AG10803 (cell line): ENCODE measurements around the gene NUBP1.

Experiments
- DNase-seq: peaks from one replicate; pipeline ENCODE4 v3.0.0; 2010; ENCODE audit warnings: low read depth
- H3K4me3 ChIP-seq: 2 replicates; pipeline ENCODE4 v1.5.1; 2011; ENCODE audit warnings: mild to moderate bottlenecking, low read length, control low read depth
- TF ChIP-seq, protein P1 (sequence below): conservative IDR thresholded peaks from 2 replicates; pipeline ENCODE4 v1.5.1; 2011; ENCODE audit warnings: mild to moderate bottlenecking, low read length, control low read depth, inconsistent platforms

Gene NUBP1

DNA sequence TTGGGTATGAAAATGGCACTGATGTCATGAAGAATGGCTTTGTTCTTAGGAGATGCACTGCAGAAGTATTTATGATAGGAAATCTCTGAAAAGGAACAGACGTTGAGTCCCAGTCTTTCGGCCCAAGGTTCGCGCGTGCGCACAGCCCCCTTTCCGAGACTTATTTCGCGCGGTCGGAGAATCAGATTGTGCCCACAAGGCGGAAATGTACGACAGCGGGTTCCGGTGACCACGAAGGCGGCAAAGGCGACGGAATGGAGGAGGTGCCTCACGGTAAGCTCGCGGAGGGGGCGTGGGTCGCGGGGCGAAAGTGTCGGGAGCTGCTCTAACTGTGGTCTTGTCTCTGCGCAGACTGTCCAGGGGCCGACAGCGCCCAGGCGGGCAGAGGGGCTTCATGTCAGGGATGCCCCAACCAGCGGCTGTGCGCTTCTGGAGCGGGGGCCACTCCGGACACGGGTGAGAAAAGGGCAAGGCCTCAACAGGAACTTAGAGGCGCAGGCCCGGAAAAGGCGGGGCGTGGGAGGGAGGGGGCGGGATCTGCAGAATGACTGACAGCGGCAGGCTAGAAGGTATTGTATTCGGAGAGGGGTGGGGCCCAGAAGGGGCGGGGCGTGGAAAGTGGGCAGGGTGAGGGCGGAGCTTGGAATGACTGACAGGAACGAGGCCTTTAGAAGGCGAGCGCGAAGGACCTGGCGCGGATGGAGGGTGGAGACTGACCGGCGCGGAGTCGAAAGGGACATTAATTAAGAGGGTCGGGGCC lies at the start of gene NUBP1:
NUBP1 (plus strand) TSS at position 233 of the 760 bp plus-strand sequence; CDS start at position 255, 22 bp downstream.
- peak within 1 kb of the TSS; percentile 82 for H3K4me3 ChIP-seq
- TF ChIP-seq, protein P1, sequence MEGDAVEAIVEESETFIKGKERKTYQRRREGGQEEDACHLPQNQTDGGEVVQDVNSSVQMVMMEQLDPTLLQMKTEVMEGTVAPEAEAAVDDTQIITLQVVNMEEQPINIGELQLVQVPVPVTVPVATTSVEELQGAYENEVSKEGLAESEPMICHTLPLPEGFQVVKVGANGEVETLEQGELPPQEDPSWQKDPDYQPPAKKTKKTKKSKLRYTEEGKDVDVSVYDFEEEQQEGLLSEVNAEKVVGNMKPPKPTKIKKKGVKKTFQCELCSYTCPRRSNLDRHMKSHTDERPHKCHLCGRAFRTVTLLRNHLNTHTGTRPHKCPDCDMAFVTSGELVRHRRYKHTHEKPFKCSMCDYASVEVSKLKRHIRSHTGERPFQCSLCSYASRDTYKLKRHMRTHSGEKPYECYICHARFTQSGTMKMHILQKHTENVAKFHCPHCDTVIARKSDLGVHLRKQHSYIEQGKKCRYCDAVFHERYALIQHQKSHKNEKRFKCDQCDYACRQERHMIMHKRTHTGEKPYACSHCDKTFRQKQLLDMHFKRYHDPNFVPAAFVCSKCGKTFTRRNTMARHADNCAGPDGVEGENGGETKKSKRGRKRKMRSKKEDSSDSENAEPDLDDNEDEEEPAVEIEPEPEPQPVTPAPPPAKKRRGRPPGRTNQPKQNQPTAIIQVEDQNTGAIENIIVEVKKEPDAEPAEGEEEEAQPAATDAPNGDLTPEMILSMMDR = no peak
- DNase-seq = peak; percentile 99

DNA sequence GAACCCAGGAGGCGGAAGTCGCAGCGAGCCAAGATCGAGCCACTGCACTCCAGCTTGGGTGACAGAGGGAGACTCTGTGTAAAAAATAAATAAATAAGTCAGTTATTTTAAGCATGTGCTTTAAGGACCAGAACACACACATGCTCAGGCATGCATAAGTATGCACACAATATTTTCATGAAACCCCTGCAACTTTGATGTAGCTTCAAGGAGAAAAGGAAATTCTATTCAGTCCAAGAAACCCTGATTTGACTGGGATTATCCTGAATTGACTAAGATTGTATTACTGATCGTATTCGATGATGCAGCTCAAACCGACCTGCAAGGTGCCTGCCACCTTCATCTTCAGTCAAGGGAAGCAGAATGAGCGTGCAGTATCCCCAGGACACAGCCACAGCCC lies 49.8 kb upstream of the NUBP1 start:
- DNase-seq = no peak
- TF ChIP-seq, protein P1 = no peak
- no peak overlapping the region for H3K4me3 ChIP-seq

DNA sequence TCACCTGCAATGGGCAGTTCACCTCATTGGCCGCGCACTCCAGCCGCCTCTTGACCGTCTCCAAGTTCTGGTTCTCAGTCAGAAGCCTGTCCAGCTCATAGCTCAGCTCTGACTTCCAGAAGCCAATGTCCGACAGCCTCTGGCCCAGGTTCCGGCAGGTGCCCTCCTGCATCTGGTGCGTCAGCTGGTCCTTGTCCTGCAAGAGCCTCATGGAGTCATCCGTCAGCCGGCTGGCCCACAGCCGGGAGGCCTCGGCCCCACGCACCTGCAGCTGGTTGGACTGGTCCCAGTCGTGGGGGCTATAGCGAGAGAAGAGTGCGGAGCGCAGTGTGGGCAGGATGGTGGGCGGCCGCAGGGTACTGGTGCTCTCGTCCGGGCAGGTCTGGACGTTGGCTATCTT lies 49.3 kb upstream of the NUBP1 start:
- TF ChIP-seq, protein P1 = no peak
- DNase-seq = no peak
- no peak overlapping the region for H3K4me3 ChIP-seq

DNA sequence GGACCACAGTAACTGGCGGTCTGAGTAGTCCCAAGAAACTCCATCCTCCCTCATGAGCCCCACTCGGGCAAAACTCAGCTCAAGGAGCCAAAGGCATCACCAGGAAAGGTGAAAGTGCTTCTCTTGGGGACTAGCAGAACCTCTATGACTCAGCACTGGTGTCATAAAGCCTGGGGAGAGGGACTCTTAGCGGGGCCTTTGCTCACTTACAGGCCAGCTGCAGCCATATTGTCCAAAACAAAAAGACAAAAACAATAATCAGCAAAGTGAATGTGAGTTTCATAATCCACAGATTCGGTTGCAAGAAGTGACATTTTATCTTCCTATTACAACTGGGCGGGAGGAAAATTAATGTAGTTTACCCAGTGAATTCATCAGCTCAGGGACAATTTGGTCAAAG lies 48.8 kb upstream of the NUBP1 start, which contains the start of gene TEKT5:
TEKT5 (minus strand) TSS at position 101 of the 400 bp plus-strand sequence; CDS start at position 44, 57 bp downstream.
- H3K4me3 ChIP-seq = no peak within 1 kb of the TSS
- TF ChIP-seq, protein P1 = no peak
- no peak for DNase-seq

DNA sequence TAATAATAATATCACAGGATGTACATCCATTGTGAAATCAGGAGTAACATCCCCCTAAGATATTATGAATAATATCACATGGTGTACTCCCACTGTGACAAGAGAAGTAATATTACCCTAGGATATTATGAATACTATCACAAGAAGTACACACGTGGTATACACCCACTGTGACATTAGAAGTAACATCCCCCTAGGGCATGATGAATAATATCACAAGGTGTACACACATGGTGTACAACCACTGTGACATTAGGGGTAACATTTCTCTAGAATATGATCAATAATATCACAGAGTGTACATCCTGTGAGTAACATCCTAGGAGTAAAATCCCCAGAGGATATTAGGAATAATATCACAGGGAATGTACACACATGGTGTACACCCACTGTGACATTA lies 43.9 kb upstream of the NUBP1 start:
- no peak overlapping the region for H3K4me3 ChIP-seq
- TF ChIP-seq, protein P1 = no peak
- DNase-seq = no peak

DNA sequence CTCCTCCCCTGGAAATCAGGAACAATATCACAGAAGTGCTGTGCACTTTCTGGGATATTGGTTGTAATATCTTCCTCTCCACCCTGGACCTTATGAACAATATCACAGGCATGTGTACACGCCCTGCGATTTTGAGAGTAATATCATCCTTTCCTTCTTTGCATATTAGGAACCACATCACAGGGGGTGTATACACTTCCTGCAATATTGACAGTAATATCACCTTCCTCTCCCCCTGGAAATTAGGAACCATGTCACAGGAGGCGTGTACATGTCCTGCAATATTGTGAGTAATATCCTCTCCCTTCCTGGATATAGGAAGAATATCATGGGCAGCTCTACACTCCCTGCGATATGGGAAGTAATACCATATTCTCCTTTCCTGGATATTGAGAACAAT lies 34.7 kb upstream of the NUBP1 start:
- TF ChIP-seq, protein P1 = no peak
- H3K4me3 ChIP-seq = no peak overlapping the region
- DNase-seq = no peak

DNA sequence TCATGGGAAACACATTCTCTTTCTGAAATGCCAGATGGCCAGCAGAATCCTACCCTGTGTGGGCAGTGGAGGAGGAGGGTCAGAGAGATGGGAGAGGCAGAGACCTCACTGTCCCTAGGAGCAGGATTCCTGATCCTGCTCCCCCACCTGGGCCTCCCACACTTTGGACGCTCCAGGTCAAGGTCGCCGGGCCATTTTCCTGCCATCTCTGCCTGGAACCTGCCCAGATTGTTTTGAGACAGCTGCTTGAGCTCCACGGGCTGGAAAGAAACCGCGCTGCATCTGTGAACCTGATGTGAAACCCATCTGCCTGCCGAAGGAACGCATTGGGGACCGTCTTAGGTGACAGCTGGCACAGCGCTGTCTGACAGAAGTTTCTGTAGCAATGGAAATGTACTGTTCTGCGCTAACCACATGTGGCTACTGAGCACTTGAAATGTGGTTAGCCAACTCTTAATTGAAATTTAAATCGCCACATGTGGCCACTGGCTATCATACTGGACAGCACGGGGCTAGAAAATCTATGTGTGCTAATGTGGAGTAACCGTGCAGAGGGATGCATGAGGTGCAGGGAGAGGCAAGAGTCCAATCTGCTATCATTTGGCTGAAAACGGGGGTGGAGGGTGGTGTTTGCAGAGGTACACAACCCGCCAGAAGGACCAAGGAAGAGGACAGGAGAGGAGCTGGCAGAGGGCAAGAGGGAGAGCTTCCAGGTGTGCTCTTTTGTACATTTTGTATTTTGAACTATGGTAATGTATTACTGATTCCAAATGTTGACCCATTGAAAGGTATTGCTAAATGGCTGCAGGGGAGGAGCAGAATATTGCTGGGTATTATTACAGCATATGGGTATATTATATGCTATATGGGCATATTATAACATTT lies 15.4 kb upstream of the NUBP1 start:
- H3K4me3 ChIP-seq = no peak overlapping the region
- DNase-seq = peak; percentile 36
- TF ChIP-seq, protein P1 = no peak
